K562 (cell line): ENCODE results near the gene BRICD5. TPM values are rescaled to one million over a fixed set of nuclear protein-coding genes. Genes with fewer than 3 reads are reported as not detected.

ENCODE experiments used
- CBX2 ChIP-seq: fragments of 200-600 bp; sonication (generic); IDR thresholded peaks from one replicate; pipeline ENCODE4 v1.6.1; 2012; ENCODE audit warnings: mild to moderate bottlenecking, low read length, inconsistent platforms; ENCODE audit not compliant: insufficient read depth, poor library complexity, severe bottlenecking
- CSDE1 ChIP-seq, 2 experiments: fragments of 450-650 bp; IDR thresholded peaks; 2 replicates each; pipeline ENCODE4 v1.6.1; 2016; ENCODE audit warnings: mild to moderate bottlenecking in 1 of 2
- E2F1 ChIP-seq: sonication (generic); formaldehyde crosslinking; IDR thresholded peaks from 2 replicates; pipeline ENCODE4 v1.8.1; 2023; ENCODE audit warnings: mild to moderate bottlenecking, missing genetic modification reagents, moderate library complexity
- EHMT2 ChIP-seq: fragments of 450-650 bp; IDR thresholded peaks from 2 replicates; pipeline ENCODE4 v1.6.1; 2018; ENCODE audit warnings: antibody characterized with exemption
- IFI16 ChIP-seq: fragments of 250-450 bp; sonication (Bioruptor Pico); IDR thresholded peaks from 2 replicates; pipeline ENCODE4 v2.1.2; 2022; ENCODE audit warnings: mild to moderate bottlenecking, inconsistent platforms
- MAX ChIP-seq: sonication (generic); formaldehyde crosslinking; IDR thresholded peaks from 2 replicates; pipeline ENCODE4 v1.9.0; 2022; ENCODE audit warnings: mild to moderate bottlenecking, missing genetic modification reagents
- MIER1 ChIP-seq: fragments of 450-650 bp; IDR thresholded peaks from 2 replicates; pipeline ENCODE4 v1.6.1; 2016; ENCODE audit warnings: antibody characterized with exemption, mild to moderate bottlenecking, low read depth
- PHB ChIP-seq: fragments of 250-450 bp; sonication (Bioruptor Pico); IDR thresholded peaks from 2 replicates; pipeline ENCODE4 v1.5.0; 2021
- PPARD ChIP-seq: fragments of 250-450 bp; sonication (Bioruptor Pico); IDR thresholded peaks from 2 replicates; pipeline ENCODE4 v1.8.0; 2022; ENCODE audit warnings: inconsistent platforms, mild to moderate bottlenecking, moderate library complexity
- SIRT6 ChIP-seq: IDR thresholded peaks from one replicate; pipeline ENCODE4 v1.6.1; 2012; ENCODE audit warnings: low read depth, mild to moderate bottlenecking, control low read depth, inconsistent platforms, low read length, moderate library complexity
- SRSF1 ChIP-seq: fragments of 200-400 bp; formaldehyde crosslinking; IDR thresholded peaks from 2 replicates; pipeline ENCODE4 v1.6.1; 2017; ENCODE audit warnings: mild to moderate bottlenecking, low read depth, low read length, moderate library complexity
- STAT5B ChIP-seq: fragments of 250-450 bp; sonication (Bioruptor Pico); IDR thresholded peaks from 2 replicates; pipeline ENCODE4 v1.8.0; 2021; ENCODE audit warnings: mild to moderate bottlenecking, inconsistent platforms
- THAP7 ChIP-seq: fragments of 250-450 bp; sonication (Bioruptor Pico); IDR thresholded peaks from 2 replicates; pipeline ENCODE4 v1.5.0; 2021
- U2AF2 ChIP-seq: fragments of 200-400 bp; formaldehyde crosslinking; optimal IDR thresholded peaks from 2 replicates; pipeline ENCODE3; 2017; ENCODE audit warnings: low read depth, mild to moderate bottlenecking, low read length
- USF1 ChIP-seq: sonication (generic); formaldehyde crosslinking; IDR thresholded peaks from 2 replicates; pipeline ENCODE4 v1.9.0; 2022; ENCODE audit warnings: mild to moderate bottlenecking, missing genetic modification reagents
- ZNF280A ChIP-seq: fragments of 450-650 bp; IDR thresholded peaks from 2 replicates; pipeline ENCODE4 v1.6.1; 2018; ENCODE audit warnings: mild to moderate bottlenecking, low read depth; ENCODE audit not compliant: partially characterized antibody
- ZNF707 ChIP-seq: fragments of 250-450 bp; sonication (Bioruptor Pico); conservative IDR thresholded peaks from 2 replicates; pipeline ENCODE4 v1.8.0; 2022; ENCODE audit warnings: inconsistent platforms, mild to moderate bottlenecking, moderate library complexity
- polyA plus RNA-seq, 8 experiments: library from polyadenylated mRNA; depleted of rRNA in 4 of 8; stranded (reverse) in 5 of 8; unstranded in 3 of 8; fragments of >200 nt; fragmentation: Nextera tagmentation in 2 of 8; fragmentation: Illumina TruSeq in 1 of 8; extraction: Ambion mirVana in 2 of 8; extraction: Trizol in 1 of 8; gene quantifications; 2 replicates each; pipeline versions ENCODE4 v1.2.1 to v1.2.3, GENCODE V29; 2011 to 2014; ENCODE audit warnings: inconsistent platforms in 1 of 8, missing spikeins in 1 of 8
- total RNA-seq, 7 experiments: library from RNA; depleted of rRNA in 6 of 7; stranded (reverse); fragments of >200 nt in 6 of 7; fragmentation: Illumina TruSeq in 2 of 7; extraction: Trizol in 2 of 7; gene quantifications; 2 replicates each; pipeline versions ENCODE4 v1.2.1 to v1.2.3, GENCODE V29; 2011 to 2021; ENCODE audit warnings: low replicate concordance in 1 of 7

BRICD5 gene
- total and polyA plus RNA-seq, 9 of the 15 experiments (the other 6 are each of a cell fraction or from before 2014, with no cell fraction given), result 0.24 to 15.1 (median 2.4) TPM; not detected in 1

GRCh38 chr16:2223221-2223941 lies 12.7 kb upstream of the BRICD5 start, which contains the start of gene E4F1 (continued):
- no peak for TF ChIP-seq CBX2
- TF ChIP-seq ZNF280A, result no peak
- TF ChIP-seq USF1 (CRISPR knock-in tag), result no peak
- peak in 1 of 2 experiments; percentile 96; a peak in 2 of 4 replicates for TF ChIP-seq CSDE1 (IDR thresholded peaks at IDR 0.05)
- TF ChIP-seq THAP7 (CRISPR knock-in tag), result no peak; the same call in 1 of the 2 replicates
- TF ChIP-seq EHMT2, result no peak
- no peak for TF ChIP-seq PPARD
- peak; percentile 85 for TF ChIP-seq MAX (CRISPR knock-in tag)
- TF ChIP-seq SIRT6, result no peak
- TF ChIP-seq STAT5B (CRISPR knock-in tag), result no peak
- TF ChIP-seq E2F1 (CRISPR knock-in tag), result peak; percentile 43; the same call in 1 of the 2 replicates
- no peak for TF ChIP-seq ZNF707 (CRISPR knock-in tag)
- no peak for TF ChIP-seq IFI16 (CRISPR knock-in tag)
- no peak for TF ChIP-seq MIER1
- 0 out of 2 replicates have a peak, but pooled peaks have one; percentile 87 for TF ChIP-seq PHB (CRISPR knock-in tag)
- no peak for TF ChIP-seq U2AF2
- no peak for TF ChIP-seq SRSF1
